Mesenchymal stem cell (in vitro differentiated cells and primary cell): Measurements from ENCODE around the gene SPNS1.
"Not testable (repeated sequence)": the region's sequence is repeated elsewhere in the genome, so short reads cannot be mapped to it uniquely, and the experiment has no call there.

Source experiments
- DNase-seq: peaks from one replicate; pipeline ENCODE4 v3.0.0-alpha.2; 2013
- H2AFZ ChIP-seq: one replicate; pipeline ENCODE4 v1.6.1; 2013; ENCODE audit warnings: low read depth, mild to moderate bottlenecking, control low read depth, inconsistent platforms, low read length, moderate library complexity
- H2AK5ac ChIP-seq: 2 replicates; pipeline ENCODE4 v1.6.1; 2013; ENCODE audit warnings: low read length, moderate library complexity, mild to moderate bottlenecking, inconsistent platforms; ENCODE audit not compliant: severe bottlenecking
- H2BK120ac ChIP-seq: one replicate; pipeline ENCODE4 v1.6.1; 2013; ENCODE audit warnings: low read depth, mild to moderate bottlenecking, inconsistent platforms, low read length, moderate library complexity
- H2BK12ac ChIP-seq, 2 experiments: one replicate each; pipeline ENCODE4 v1.6.1; 2013; ENCODE audit warnings: inconsistent platforms in 2 of 2, low read length in 2 of 2, mild to moderate bottlenecking in 2 of 2, moderate library complexity in 2 of 2, control low read depth in 1 of 2
- H2BK15ac ChIP-seq: one replicate; pipeline ENCODE4 v1.6.1; 2013; ENCODE audit warnings: mild to moderate bottlenecking, low read depth, inconsistent platforms; ENCODE audit not compliant: poor library complexity, severe bottlenecking
- H2BK5ac ChIP-seq: 2 replicates; pipeline ENCODE4 v1.6.1; 2013; ENCODE audit warnings: low read depth, mild to moderate bottlenecking, low read length, control low read depth, inconsistent platforms; ENCODE audit not compliant: poor library complexity, severe bottlenecking
- H3K14ac ChIP-seq, 2 experiments: one replicate each; pipeline ENCODE4 v1.6.1; 2013; ENCODE audit warnings: inconsistent platforms in 2 of 2, low read length in 2 of 2, control low read depth in 1 of 2, mild to moderate bottlenecking in 1 of 2, moderate library complexity in 1 of 2
- H3K18ac ChIP-seq, 2 experiments: one replicate each; pipeline ENCODE4 v1.6.1; 2013; ENCODE audit warnings: inconsistent platforms in 2 of 2, low read length in 2 of 2, control low read depth in 1 of 2, low read depth in 1 of 2, mild to moderate bottlenecking in 1 of 2
- H3K23ac ChIP-seq, 2 experiments: one replicate each; pipeline ENCODE4 v1.6.1; 2013; ENCODE audit warnings: inconsistent platforms in 2 of 2, low read length in 2 of 2, mild to moderate bottlenecking in 2 of 2, moderate library complexity in 2 of 2, control low read depth in 1 of 2
- H3K27ac ChIP-seq: 2 replicates; pipeline ENCODE4 v1.5.1; 2013; ENCODE audit warnings: mild to moderate bottlenecking, moderate library complexity, low read length, control low read depth, inconsistent platforms; ENCODE audit not compliant: poor library complexity, severe bottlenecking
- H3K27me3 ChIP-seq, 2 experiments: 2 replicates each; pipeline versions ENCODE4 v1.6.1 to v1.7.0; 2013; ENCODE audit warnings: low read length in 2 of 2, mild to moderate bottlenecking in 2 of 2, moderate library complexity in 2 of 2, control low read depth in 1 of 2, inconsistent platforms in 1 of 2; ENCODE audit not compliant: control insufficient read depth in 1 of 2, insufficient read depth in 1 of 2
- H3K36me3 ChIP-seq, 2 experiments: 2 replicates each; pipeline versions ENCODE4 v1.6.1 to v1.7.0; 2013; ENCODE audit warnings: low read length in 2 of 2, control low read depth in 1 of 2, inconsistent platforms in 1 of 2, low read depth in 1 of 2, mild to moderate bottlenecking in 1 of 2; ENCODE audit not compliant: insufficient read depth in 2 of 2, control insufficient read depth in 1 of 2
- H3K4ac ChIP-seq, 2 experiments: one replicate each; pipeline ENCODE4 v1.6.1; 2013; ENCODE audit warnings: inconsistent platforms in 2 of 2, low read length in 2 of 2, mild to moderate bottlenecking in 2 of 2, moderate library complexity in 2 of 2, control low read depth in 1 of 2, low read depth in 1 of 2
- H3K4me1 ChIP-seq: 2 replicates; pipeline ENCODE4 v1.6.1; 2013; ENCODE audit warnings: low read depth, low read length, control low read depth; ENCODE audit not compliant: control insufficient read depth, insufficient read depth
- H3K4me2 ChIP-seq: 2 replicates; pipeline ENCODE4 v1.6.1; 2013; ENCODE audit warnings: low read length, mild to moderate bottlenecking, inconsistent platforms; ENCODE audit not compliant: poor library complexity, severe bottlenecking
- H3K4me3 ChIP-seq, 2 experiments: 2 replicates each; pipeline versions ENCODE4 v1.5.1 to v1.7.0; 2013; ENCODE audit warnings: low read length in 2 of 2, mild to moderate bottlenecking in 2 of 2, control low read depth in 1 of 2, low read depth in 1 of 2; ENCODE audit not compliant: insufficient read depth in 1 of 2
- H3K79me1 ChIP-seq: replicated peaks from 2 replicates; pipeline ENCODE4 v1.6.1; 2013; ENCODE audit warnings: mild to moderate bottlenecking, control low read depth, low read length, inconsistent platforms; ENCODE audit not compliant: poor library complexity, severe bottlenecking
- H3K9ac ChIP-seq: 2 replicates; pipeline ENCODE4 v1.7.0; 2013; ENCODE audit warnings: mild to moderate bottlenecking, low read length, moderate library complexity
- H3K9me3 ChIP-seq: 2 replicates; pipeline ENCODE4 v1.7.0; 2013; ENCODE audit warnings: mild to moderate bottlenecking, low read length; ENCODE audit not compliant: control insufficient read depth
- H4K8ac ChIP-seq: one replicate; pipeline ENCODE4 v1.6.1; 2013; ENCODE audit warnings: inconsistent platforms, mild to moderate bottlenecking, low read length, moderate library complexity
- H4K91ac ChIP-seq: one replicate; pipeline ENCODE4 v1.6.1; 2013; ENCODE audit warnings: mild to moderate bottlenecking, low read length, inconsistent platforms
- WGBS: methylation state at CpG from one replicate; pipeline ENCODE4 v1.1.7; 2013; ENCODE audit warnings: mixed read lengths; 5-methylcytosine and 5-hydroxymethylcytosine counted together

The SPNS1 gene

DNA sequence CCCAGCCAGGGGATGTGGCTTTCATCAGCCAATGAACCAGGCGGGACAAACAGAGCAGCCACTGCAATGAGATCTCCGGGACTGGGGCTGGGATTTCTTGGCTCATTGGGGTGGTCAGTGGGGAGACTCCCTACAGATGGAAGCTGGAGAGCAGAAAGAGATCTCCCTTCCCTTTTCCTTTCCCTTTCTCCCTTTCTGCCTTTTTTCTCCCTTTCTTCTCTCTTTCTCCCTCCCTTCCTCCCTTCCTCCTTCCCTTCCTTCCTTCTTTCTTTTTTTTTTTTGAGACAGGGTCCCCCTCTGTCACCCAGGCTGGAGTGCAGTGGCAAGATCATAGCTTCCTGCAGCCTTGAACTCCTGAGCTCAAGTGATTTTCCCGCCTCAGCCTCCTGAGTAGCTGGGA lies 24.3 kb downstream of the SPNS1 start:
- Histone ChIP-seq H2BK15ac (no peak overlapping the region), H3K9ac (no peak overlapping the region), H2BK5ac (no peak overlapping the region), H4K91ac (no peak overlapping the region), H3K4ac (no peak overlapping the region), H3K23ac (no peak overlapping the region), H2BK120ac (no peak overlapping the region), H3K9me3 (no peaks in the 10 kb centered on the region), H2AK5ac (no peak overlapping the region), H3K4me2 (no peak overlapping the region), H3K4me3 (no peak overlapping the region), H4K8ac (no peak overlapping the region), H2AFZ (no peak overlapping the region), H3K18ac (no peak overlapping the region), H3K4me1 (no peaks in the 10 kb centered on the region), H3K27ac (no peak overlapping the region), H3K14ac (no peak overlapping the region), H3K27me3 (peaks cover 19 to 20% of the 10 kb centered on the region in 2 experiments), H3K36me3 (no peaks in the 10 kb centered on the region), H3K79me1 (no peaks in the 10 kb centered on the region), H2BK12ac (no peak overlapping the region)
- 90% methylated on average over 3 of the region's 3 CpGs for WGBS
- no peak for DNase-seq

GRCh38 chr16:28999577-28999976 lies 25.0 kb downstream of the SPNS1 start:
- H2AK5ac ChIP-seq: no peak overlapping the region
- H3K27ac ChIP-seq: no peak overlapping the region
- no peak overlapping the region for H4K91ac ChIP-seq
- no peak overlapping the region for H3K4me2 ChIP-seq
- no peak overlapping the region for H3K9ac ChIP-seq
- H2BK12ac ChIP-seq: no peak overlapping the region
- H2BK15ac ChIP-seq: no peak overlapping the region
- H3K18ac ChIP-seq: no peak overlapping the region
- H2AFZ ChIP-seq: no peak overlapping the region
- H3K79me1 ChIP-seq: no peaks in the 10 kb centered on the region
- H4K8ac ChIP-seq: no peak overlapping the region
- no peaks in the 10 kb centered on the region for H3K9me3 ChIP-seq
- no peak overlapping the region for H3K23ac ChIP-seq
- no peak overlapping the region for H3K4ac ChIP-seq
- no peak overlapping the region for H2BK120ac ChIP-seq
- no peak overlapping the region for H3K4me3 ChIP-seq
- H3K36me3 ChIP-seq: no peaks in the 10 kb centered on the region
- no peak overlapping the region for H2BK5ac ChIP-seq
- no peak for DNase-seq
- WGBS: 80% methylated on average over 4 of the region's 4 CpGs
- no peak overlapping the region for H3K14ac ChIP-seq
- H3K27me3 ChIP-seq: peaks cover 18 to 19% of the 10 kb centered on the region in 2 experiments
- no peaks in the 10 kb centered on the region for H3K4me1 ChIP-seq

DNA sequence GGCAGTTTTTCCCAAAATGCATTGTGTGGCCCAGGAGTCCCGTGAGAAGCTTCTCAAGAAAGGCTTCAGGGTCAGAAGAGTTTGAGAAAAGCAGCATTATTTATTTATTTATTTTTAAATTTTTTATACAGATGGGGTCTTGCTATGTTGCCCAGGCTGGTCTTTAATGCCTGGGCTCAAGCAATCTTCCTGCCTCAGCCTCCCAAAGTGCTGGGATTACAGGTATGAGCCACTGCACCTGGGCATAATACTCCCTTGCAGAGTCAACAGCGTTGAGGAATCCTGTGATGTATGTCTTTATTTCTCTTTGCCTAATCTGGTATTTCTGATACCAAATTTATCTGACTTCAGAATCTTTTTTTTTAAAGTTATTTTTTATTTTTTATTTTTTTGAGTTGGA lies 25.4 kb downstream of the SPNS1 start:
- Histone ChIP-seq H3K9me3 (no peaks in the 10 kb centered on the region), H2BK5ac (no peak overlapping the region), H3K14ac (no peak overlapping the region), H3K4ac (no peak overlapping the region), H3K4me1 (no peaks in the 10 kb centered on the region), H2AFZ (no peak overlapping the region), H3K79me1 (no peaks in the 10 kb centered on the region), H3K4me2 (no peak overlapping the region), H3K27ac (no peak overlapping the region), H3K4me3 (no peak overlapping the region), H2BK120ac (no peak overlapping the region), H3K23ac (no peak overlapping the region), H2AK5ac (no peak overlapping the region), H3K9ac (no peak overlapping the region), H4K91ac (no peak overlapping the region), H3K18ac (no peak overlapping the region), H2BK15ac (no peak overlapping the region), H4K8ac (no peak overlapping the region), H3K27me3 (peaks cover 18 to 19% of the 10 kb centered on the region in 2 experiments), H2BK12ac (no peak overlapping the region), H3K36me3 (no peaks in the 10 kb centered on the region)
- WGBS: no CpG with 5 or more reads among the region's 2 CpGs
- DNase-seq: no peak

GRCh38 chr16:29004496-29005139 lies 30.0 kb downstream of the SPNS1 start:
- 72% methylated on average over 9 of the region's 9 CpGs for WGBS
- not testable (repeated sequence) for H3K9me3 ChIP-seq, H4K8ac ChIP-seq, H3K4me3 ChIP-seq, H3K4me2 ChIP-seq, H3K18ac ChIP-seq, H3K14ac ChIP-seq, H2AFZ ChIP-seq, H3K23ac ChIP-seq, H3K4me1 ChIP-seq, H3K4ac ChIP-seq, DNase-seq, H3K79me1 ChIP-seq, H2BK12ac ChIP-seq, H2BK5ac ChIP-seq, H2BK15ac ChIP-seq, H3K27ac ChIP-seq, H4K91ac ChIP-seq, H3K9ac ChIP-seq, H3K36me3 ChIP-seq, H2BK120ac ChIP-seq, H2AK5ac ChIP-seq
- peaks cover 5 to 14% of the 10 kb centered on the region in 2 experiments for H3K27me3 ChIP-seq
